K562 (cell line): ENCODE data around the gene TUBG2.

ENCODE experiments used
- BCOR ChIP-seq: fragments of 450-650 bp; IDR thresholded peaks from 2 replicates; pipeline ENCODE4 v1.6.1; 2016
- KLF10 ChIP-seq: fragments of 250-450 bp; sonication (Bioruptor Pico); IDR thresholded peaks from 2 replicates; pipeline ENCODE4 v1.6.1; 2021; ENCODE audit warnings: matching md5 sums
- PRMT5 ChIP-seq: sonication (generic); formaldehyde crosslinking; IDR thresholded peaks from 2 replicates; pipeline ENCODE4 v1.5.0; 2020; ENCODE audit warnings: missing genetic modification reagents
- RNF2 ChIP-seq: sonication (generic); IDR thresholded peaks from 2 replicates; pipeline ENCODE4 v1.6.1; 2016
- ZNF41 ChIP-seq: fragments of 250-450 bp; sonication (Bioruptor Pico); conservative IDR thresholded peaks from 2 replicates; pipeline ENCODE4 v1.4.0; 2020; ENCODE audit warnings: mild to moderate bottlenecking
- TF ChIP-seq, protein P1 (sequence below), 3 experiments: IDR thresholded peaks in 2 of 3; conservative IDR thresholded peaks in 1 of 3; 2 replicates each; pipeline ENCODE4 v1.5.1; 2011 to 2012; ENCODE audit warnings: low read length in 3 of 3, mild to moderate bottlenecking in 3 of 3, control low read depth in 2 of 3, improper control_type of control experiment in 1 of 3, inconsistent platforms in 1 of 3, low read depth in 1 of 3, mixed read lengths in 1 of 3, moderate library complexity in 1 of 3; ENCODE audit not compliant: insufficient read depth in 2 of 3
- TF ChIP-seq, protein P2 (sequence below): sonication (generic); formaldehyde crosslinking; IDR thresholded peaks from 2 replicates; pipeline ENCODE4 v1.8.1; 2022; ENCODE audit warnings: missing genetic modification reagents
- TF ChIP-seq, protein P3 (sequence below): fragments of 450-650 bp; conservative IDR thresholded peaks from 2 replicates; pipeline ENCODE4 v1.6.1; 2016; ENCODE audit warnings: missing genetic modification characterization, low read depth, mild to moderate bottlenecking, missing compliant biosample characterization, moderate library complexity

DNA sequence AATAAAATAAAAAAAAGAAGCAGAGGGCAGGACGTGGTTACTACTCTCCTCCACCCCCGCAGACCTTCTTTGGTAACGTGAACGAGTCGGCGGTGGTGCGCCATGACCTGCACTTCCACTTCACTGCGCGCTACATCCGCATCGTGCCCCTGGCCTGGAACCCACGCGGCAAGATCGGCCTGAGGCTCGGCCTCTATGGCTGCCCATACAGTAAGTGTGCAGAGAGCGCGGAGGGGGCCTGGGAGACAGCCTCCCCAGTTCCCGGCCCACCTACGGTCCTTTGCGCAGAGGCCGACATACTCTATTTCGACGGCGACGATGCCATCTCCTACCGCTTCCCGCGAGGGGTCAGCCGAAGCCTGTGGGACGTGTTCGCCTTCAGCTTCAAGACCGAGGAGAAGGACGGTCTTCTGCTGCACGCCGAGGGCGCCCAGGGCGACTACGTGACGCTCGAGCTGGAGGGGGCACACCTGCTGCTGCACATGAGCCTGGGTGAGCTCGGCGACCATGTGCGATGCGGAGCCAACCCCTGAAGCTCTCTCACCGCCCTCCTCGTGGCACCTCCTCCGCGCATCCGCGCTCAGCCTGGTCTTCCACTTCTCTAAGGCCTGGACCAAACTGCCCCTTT, 26.0 kb downstream of the TUBG2 start:
- TF ChIP-seq PRMT5 (CRISPR knock-in tag) (no peak), ZNF41 (no peak), RNF2 (no peak), KLF10 (CRISPR knock-in tag) (no peak), BCOR (no peak)
- TF ChIP-seq, protein P1, sequence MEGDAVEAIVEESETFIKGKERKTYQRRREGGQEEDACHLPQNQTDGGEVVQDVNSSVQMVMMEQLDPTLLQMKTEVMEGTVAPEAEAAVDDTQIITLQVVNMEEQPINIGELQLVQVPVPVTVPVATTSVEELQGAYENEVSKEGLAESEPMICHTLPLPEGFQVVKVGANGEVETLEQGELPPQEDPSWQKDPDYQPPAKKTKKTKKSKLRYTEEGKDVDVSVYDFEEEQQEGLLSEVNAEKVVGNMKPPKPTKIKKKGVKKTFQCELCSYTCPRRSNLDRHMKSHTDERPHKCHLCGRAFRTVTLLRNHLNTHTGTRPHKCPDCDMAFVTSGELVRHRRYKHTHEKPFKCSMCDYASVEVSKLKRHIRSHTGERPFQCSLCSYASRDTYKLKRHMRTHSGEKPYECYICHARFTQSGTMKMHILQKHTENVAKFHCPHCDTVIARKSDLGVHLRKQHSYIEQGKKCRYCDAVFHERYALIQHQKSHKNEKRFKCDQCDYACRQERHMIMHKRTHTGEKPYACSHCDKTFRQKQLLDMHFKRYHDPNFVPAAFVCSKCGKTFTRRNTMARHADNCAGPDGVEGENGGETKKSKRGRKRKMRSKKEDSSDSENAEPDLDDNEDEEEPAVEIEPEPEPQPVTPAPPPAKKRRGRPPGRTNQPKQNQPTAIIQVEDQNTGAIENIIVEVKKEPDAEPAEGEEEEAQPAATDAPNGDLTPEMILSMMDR (IDR thresholded peaks at IDR 0.05 in 2 of 3, conservative IDR thresholded peaks at IDR 0.05 in 1 of 3; ENCODE audit: insufficient read depth in 2 of 3, low read depth in 1 of 3, low read length in 3 of 3) = no peak
- TF ChIP-seq, protein P2, sequence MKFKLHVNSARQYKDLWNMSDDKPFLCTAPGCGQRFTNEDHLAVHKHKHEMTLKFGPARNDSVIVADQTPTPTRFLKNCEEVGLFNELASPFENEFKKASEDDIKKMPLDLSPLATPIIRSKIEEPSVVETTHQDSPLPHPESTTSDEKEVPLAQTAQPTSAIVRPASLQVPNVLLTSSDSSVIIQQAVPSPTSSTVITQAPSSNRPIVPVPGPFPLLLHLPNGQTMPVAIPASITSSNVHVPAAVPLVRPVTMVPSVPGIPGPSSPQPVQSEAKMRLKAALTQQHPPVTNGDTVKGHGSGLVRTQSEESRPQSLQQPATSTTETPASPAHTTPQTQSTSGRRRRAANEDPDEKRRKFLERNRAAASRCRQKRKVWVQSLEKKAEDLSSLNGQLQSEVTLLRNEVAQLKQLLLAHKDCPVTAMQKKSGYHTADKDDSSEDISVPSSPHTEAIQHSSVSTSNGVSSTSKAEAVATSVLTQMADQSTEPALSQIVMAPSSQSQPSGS (CRISPR knock-in tag) = no peak
- TF ChIP-seq, protein P3, sequence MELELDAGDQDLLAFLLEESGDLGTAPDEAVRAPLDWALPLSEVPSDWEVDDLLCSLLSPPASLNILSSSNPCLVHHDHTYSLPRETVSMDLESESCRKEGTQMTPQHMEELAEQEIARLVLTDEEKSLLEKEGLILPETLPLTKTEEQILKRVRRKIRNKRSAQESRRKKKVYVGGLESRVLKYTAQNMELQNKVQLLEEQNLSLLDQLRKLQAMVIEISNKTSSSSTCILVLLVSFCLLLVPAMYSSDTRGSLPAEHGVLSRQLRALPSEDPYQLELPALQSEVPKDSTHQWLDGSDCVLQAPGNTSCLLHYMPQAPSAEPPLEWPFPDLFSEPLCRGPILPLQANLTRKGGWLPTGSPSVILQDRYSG = no peak
